ENCODE results near the gene ERCC1.

Gene ERCC1

DNA sequence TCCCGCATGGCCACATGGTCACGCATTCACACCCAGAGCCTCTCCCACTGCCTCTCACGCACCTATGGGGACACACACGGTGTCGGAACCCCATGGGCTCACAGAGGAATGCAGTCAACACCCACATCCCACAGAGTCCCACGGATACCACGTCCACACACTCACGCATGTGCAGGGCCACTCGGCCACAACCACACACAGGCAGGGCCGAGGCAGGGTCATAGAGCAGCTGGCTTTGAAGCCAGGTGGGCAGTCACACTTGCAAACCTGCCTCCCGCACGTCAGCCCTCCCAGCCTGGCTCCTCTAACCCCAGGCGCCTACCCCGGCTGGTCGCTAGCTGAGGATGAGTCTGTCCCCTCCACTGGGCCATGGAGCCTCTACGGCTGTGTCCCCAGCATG lies 61.4 kb downstream of the ERCC1 start:
- DNase-seq (ENCODE audit: low read depth): no peak
- TF ChIP-seq CTCF (IDR thresholded peaks at IDR 0.05; ENCODE audit: control insufficient read depth, extremely low read depth, insufficient read depth): no peak

DNA sequence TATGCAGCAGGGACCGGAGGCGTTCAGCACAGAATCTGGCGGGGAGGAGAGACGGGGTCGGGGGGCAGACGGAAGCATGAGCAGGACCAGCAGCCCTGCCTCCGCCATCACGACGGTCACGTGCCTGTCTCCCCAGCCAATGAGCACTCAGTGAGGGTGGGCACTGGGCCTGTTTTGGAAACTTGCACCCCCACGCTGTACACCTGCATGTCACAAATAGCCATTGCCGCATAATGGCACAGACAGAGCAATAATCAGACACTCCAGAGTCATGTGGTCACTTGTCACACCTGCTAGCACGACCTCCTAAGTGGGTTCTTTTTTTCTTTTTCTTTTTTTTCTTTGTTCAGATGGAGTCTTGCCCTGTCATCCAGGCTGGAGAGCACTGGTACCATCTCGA lies 62.1 kb downstream of the ERCC1 start:
- TF ChIP-seq CTCF (IDR thresholded peaks at IDR 0.05; ENCODE audit: control insufficient read depth, extremely low read depth, insufficient read depth): no peak
- DNase-seq (ENCODE audit: low read depth): no peak
- H3K4me3 ChIP-seq (ENCODE audit: low read depth, low read length): no peak overlapping the region

More for the DNA sequence above, 61.4 kb downstream of the ERCC1 start:
- H3K4me3 ChIP-seq (ENCODE audit: low read depth, low read length): no peak overlapping the region

- no peak for TF ChIP-seq CTCF (IDR thresholded peaks at IDR 0.05; ENCODE audit: control insufficient read depth, extremely low read depth, insufficient read depth)
- no peak overlapping the region for H3K4me3 ChIP-seq (ENCODE audit: low read depth, low read length)
- no peak for DNase-seq (ENCODE audit: low read depth)
Measured at GRCh38 chr19:45358213-45358792, 65.4 kb downstream of the ERCC1 start.

- no peak for DNase-seq (ENCODE audit: low read depth)
- no peak overlapping the region for H3K4me3 ChIP-seq (ENCODE audit: low read depth, low read length)
- TF ChIP-seq CTCF (IDR thresholded peaks at IDR 0.05; ENCODE audit: control insufficient read depth, extremely low read depth, insufficient read depth): no peak
Measured at GRCh38 chr19:45357445-45357783, 66.3 kb downstream of the ERCC1 start.

Measured in LNCaP clone FGC (cell line).